ENCODE data around the gene PLA2R1. TPM values are rescaled to one million over a fixed set of nuclear protein-coding genes. Genes with fewer than 3 reads are reported as not detected.

The PLA2R1 gene
- total RNA-seq, 4 donors from 2014 or later, result 11.6 to 49.2 (median 30.5) TPM

DNA sequence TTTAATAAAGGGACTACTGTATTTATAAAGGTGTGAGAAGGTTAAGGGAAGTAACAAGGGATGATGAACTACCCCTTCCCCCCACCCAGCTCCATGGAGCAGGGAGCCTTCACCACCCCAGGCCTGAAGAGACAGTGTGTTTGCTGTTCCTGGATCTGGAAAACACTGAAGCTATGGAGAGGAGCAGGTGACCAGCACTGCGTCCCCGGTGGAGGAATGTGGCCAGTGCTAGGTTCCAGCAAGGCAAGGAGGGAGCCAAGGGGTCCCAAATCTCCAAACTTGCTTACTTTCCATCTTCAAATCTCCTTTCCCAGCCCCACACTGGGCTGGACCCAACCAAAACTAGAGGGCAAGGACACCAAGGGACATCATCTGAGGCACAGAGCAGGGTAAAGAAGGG, 135.7 kb downstream of the PLA2R1 start:
- Histone ChIP-seq H3K4me3 (no peak overlapping the region), H3K9me3 (no peaks in the 10 kb centered on the region), H3K4me1 (no peaks in the 10 kb centered on the region), H3K27me3 (no peaks in the 10 kb centered on the region), H3K27ac (no peak overlapping the region), H3K36me3 (no peaks in the 10 kb centered on the region)
- no peak for TF ChIP-seq POLR2A (IDR thresholded peaks at IDR 0.05)
- TF ChIP-seq CTCF (IDR thresholded peaks at IDR 0.05), result no peak
- no peak for DNase-seq

DNA sequence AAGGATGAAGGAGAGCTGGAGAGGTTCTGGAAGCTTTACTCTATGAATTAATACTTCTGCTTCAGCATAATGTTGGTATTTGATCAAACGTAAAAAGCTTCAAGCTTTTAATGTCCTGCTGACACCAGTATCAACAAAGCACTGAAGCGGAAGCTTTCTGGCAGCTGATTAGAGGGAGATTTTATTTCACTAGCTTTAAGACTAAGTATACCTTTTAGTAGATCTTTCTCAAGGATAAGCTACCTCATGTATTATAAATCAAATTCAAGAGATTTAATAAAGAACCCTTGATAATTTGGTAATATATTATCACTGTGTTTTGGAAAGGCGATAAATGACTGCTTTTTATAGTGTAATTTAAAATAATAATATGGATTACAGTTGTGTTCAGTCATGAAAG, 136.4 kb downstream of the PLA2R1 start:
- TF ChIP-seq POLR2A (IDR thresholded peaks at IDR 0.05) (no peak), CTCF (IDR thresholded peaks at IDR 0.05) (no peak)
- H3K9me3 ChIP-seq, result no peaks in the 10 kb centered on the region
- no peaks in the 10 kb centered on the region for H3K27me3 ChIP-seq
- H3K27ac ChIP-seq, result no peak overlapping the region
- no peaks in the 10 kb centered on the region for H3K4me1 ChIP-seq
- no peak overlapping the region for H3K4me3 ChIP-seq
- no peaks in the 10 kb centered on the region for H3K36me3 ChIP-seq
- DNase-seq, result no peak

- H3K27me3 ChIP-seq, result no peaks in the 10 kb centered on the region
- no peak overlapping the region for H3K4me3 ChIP-seq
- no peak for DNase-seq
- no peaks in the 10 kb centered on the region for H3K36me3 ChIP-seq
- H3K4me1 ChIP-seq, result no peaks in the 10 kb centered on the region
- H3K27ac ChIP-seq, result no peak overlapping the region
- no peaks in the 10 kb centered on the region for H3K9me3 ChIP-seq
- TF ChIP-seq POLR2A (IDR thresholded peaks at IDR 0.05), result no peak
- TF ChIP-seq CTCF (IDR thresholded peaks at IDR 0.05), result no peak
Measured at GRCh38 chr2:159922563-159922962, 139.9 kb downstream of the PLA2R1 start.

- TF ChIP-seq POLR2A (IDR thresholded peaks at IDR 0.05) (no peak), CTCF (IDR thresholded peaks at IDR 0.05) (peak; percentile 40 to 81 (median 74))
- Histone ChIP-seq H3K4me1 (no peaks in the 10 kb centered on the region), H3K27ac (no peak overlapping the region), H3K36me3 (no peaks in the 10 kb centered on the region), H3K27me3 (no peaks in the 10 kb centered on the region), H3K4me3 (no peak overlapping the region), H3K9me3 (no peaks in the 10 kb centered on the region)
- DNase-seq, result peak; percentile 72 to 93 (median 89)
Measured at GRCh38 chr2:159921752-159922404, 140.5 kb downstream of the PLA2R1 start.

DNA sequence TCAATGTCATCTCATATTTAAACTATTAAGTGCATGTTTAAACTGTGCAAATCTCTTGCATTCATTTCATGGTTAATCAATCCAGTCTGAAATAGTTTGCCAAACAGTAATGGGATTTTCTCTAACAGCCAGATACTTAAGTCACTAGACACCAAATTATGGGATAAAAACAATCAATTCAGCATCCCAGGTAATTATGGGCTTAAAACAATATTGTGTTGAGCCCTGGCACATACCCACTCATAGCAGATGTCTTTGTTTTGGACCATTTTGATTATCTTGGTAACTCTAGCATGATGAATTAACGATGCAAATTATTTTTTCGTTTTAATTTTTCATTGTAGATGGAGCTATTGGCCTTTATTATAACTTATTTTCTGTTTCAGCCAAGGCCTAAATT, 145.9 kb downstream of the PLA2R1 start:
- Histone ChIP-seq H3K4me3 (no peak overlapping the region), H3K27ac (no peak overlapping the region), H3K4me1 (no peaks in the 10 kb centered on the region), H3K36me3 (no peaks in the 10 kb centered on the region), H3K9me3 (no peaks in the 10 kb centered on the region), H3K27me3 (no peaks in the 10 kb centered on the region)
- no peak for TF ChIP-seq CTCF (IDR thresholded peaks at IDR 0.05)
- no peak for TF ChIP-seq POLR2A (IDR thresholded peaks at IDR 0.05)
- DNase-seq, result no peak

GRCh38 chr2:159913900-159914299, 148.5 kb downstream of the PLA2R1 start:
- Histone ChIP-seq H3K9me3 (no peaks in the 10 kb centered on the region), H3K4me3 (no peak overlapping the region), H3K36me3 (no peaks in the 10 kb centered on the region), H3K4me1 (no peaks in the 10 kb centered on the region), H3K27me3 (no peaks in the 10 kb centered on the region), H3K27ac (no peak overlapping the region)
- DNase-seq, result no peak
- TF ChIP-seq POLR2A (IDR thresholded peaks at IDR 0.05), result no peak
- no peak for TF ChIP-seq CTCF (IDR thresholded peaks at IDR 0.05)
